Measurements from ENCODE around the gene HCK.

HCK gene

DNA sequence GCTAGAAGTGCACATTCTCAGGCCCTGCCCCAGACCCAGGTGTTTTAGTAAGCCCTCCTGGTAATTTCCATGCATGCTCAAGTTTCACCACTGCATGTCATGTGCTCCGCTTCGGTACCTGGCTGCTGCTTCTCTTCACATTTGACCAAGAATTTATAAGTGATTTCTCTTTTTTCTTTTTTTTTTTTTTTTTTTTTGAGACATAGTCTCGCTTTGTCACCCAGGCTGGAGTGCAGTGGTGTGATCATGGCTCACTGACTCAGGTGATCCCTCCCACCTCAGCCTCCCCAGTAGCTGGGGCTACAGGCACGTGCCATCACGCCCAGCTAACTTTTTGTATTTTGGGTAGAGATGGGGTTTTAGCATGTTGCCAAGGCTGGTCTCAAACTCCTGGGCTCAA, 73.5 kb downstream of the HCK start:
- no peak for DNase-seq (ENCODE audit: low read depth in 1 of 2, low spot score in 1 of 2)

- no peak for DNase-seq (ENCODE audit: low read depth in 1 of 2, low spot score in 1 of 2)
These were observed 74.9 kb downstream of the HCK start for GRCh38 chr20:32126919-32127318.

DNA sequence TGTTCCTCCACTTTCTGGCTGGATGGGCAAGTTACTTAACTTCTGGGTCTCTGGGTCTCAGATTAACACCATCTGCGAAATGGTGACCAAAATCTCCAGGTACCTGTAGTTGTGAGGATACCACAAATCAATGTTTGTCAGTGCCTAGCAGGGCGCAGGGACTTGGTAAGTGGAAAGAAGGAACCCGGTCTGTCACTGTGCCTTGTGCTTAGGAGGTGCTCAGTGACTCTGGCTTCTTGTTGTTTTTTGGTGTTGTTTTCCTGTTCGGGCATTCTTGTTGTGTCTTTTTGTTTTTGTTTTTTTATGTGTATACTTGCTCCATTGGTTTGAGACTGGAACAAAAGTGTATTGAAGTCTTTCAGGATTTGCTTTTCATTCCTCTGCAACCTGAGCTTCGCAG, 75.3 kb downstream of the HCK start:
- no peak for DNase-seq (ENCODE audit: low read depth in 1 of 2, low spot score in 1 of 2)

DNA sequence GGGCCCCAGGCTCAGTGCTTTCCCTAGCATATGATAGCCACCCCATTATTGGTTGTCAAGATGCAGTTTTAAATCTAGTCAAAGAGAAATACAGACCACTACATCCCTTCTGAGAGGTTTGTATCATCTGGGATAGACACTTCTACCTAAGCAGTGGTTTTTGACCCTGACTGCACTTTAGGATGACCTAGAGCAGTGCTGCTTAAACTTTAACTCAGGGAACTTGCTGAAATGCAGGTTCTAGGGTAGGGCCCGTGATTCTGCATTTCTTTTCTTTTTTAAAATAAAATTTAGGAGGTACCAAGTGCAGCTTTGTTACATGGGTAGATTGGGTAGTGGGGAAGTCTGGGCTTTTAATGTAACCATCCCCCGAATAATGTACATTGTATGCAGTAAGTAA, 76.1 kb downstream of the HCK start:
- DNase-seq (ENCODE audit: low read depth in 1 of 2, low spot score in 1 of 2), result no peak

DNA sequence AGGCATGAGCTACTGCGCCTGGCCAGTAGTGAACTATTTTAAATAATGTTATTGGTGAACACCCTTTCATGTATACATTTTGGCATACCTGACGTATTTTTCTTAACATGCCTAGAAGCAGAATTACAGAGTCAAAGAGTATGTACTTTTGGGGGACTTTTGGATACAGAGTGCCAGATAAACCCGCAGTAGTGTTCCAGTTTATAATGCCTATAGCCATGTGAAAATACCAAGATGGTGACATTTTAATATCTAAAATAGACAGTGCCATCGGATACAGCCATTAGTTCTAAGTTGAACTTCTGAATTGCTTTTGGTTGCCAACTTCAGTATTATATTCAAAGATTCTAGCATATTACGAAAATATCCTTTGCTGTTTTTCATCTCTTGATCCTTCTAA, 77.8 kb downstream of the HCK start:
- no peak for DNase-seq (ENCODE audit: low read depth in 1 of 2, low spot score in 1 of 2)

GRCh38 chr20:32130352-32130751, 78.3 kb downstream of the HCK start:
- DNase-seq (ENCODE audit: low read depth in 1 of 2, low spot score in 1 of 2), result no peak

- no peak for DNase-seq (ENCODE audit: low read depth in 1 of 2, low spot score in 1 of 2)
These were observed 78.9 kb downstream of the HCK start for GRCh38 chr20:32130965-32131364.

GRCh38 chr20:32132911-32133549, 81.0 kb downstream of the HCK start:
- no peak for DNase-seq (ENCODE audit: low read depth in 1 of 2, low spot score in 1 of 2)

GRCh38 chr20:32134026-32134425, 82.0 kb downstream of the HCK start:
- no peak for DNase-seq (ENCODE audit: low read depth in 1 of 2, low spot score in 1 of 2)

DNA sequence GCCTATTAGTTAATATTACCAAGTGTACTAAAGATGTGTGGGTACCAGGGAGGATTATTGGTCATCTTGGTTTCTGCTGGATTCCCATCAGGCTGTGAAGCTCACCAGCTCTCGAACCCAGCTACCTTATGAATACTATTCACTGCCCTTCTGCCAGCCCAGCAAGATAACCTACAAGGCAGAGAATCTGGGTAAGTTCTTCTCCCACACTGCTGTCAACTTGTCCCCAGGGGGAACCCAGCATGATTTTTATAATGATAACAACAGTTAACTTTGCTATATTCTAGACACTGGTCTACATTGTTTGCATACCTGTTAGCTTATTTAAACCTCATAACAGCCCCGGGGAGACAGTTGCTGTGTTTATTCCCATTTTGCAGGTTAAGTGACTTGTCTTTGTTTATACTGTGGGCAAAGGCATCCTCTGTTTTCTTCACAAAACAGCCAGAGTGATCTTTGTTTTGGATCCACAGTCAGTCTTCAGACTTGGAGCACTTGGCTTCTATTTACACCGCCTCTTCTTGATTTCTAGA, 84.0 kb downstream of the HCK start:
- DNase-seq (ENCODE audit: low read depth in 1 of 2, low spot score in 1 of 2), result no peak

GRCh38 chr20:32138921-32139320, 86.9 kb downstream of the HCK start:
- DNase-seq (ENCODE audit: low read depth in 1 of 2, low spot score in 1 of 2), result no peak

GRCh38 chr20:32139947-32140346, 87.9 kb downstream of the HCK start:
- no peak for DNase-seq (ENCODE audit: low read depth in 1 of 2, low spot score in 1 of 2)

- no peak for DNase-seq (ENCODE audit: low read depth in 1 of 2, low spot score in 1 of 2)
These were observed 88.6 kb downstream of the HCK start for GRCh38 chr20:32140603-32141002.

DNA sequence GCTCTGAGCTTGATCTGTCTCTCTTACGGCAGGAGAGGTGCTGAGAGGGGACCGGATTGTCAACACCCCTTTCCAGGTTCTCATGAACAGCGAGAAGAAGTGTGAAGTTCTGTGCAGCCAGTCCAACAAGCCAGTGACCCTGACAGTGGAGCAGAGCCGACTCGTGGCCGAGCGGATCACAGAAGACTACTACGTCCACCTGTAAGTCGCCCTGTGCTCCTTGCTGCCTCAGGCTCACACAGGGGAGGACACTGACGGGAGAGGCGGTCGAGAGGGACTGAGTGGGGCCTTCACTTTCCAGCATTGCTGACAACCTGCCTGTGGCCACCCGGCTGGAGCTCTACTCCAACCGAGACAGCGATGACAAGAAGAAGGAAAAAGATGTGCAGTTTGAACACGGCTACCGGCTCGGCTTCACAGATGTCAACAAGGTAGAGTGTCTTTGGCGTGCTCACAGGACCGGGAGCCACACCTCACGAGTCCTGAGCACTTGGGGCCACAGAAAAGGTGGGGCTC, 89.5 kb downstream of the HCK start:
- DNase-seq (ENCODE audit: low read depth in 1 of 2, low spot score in 1 of 2), result no peak

DNA sequence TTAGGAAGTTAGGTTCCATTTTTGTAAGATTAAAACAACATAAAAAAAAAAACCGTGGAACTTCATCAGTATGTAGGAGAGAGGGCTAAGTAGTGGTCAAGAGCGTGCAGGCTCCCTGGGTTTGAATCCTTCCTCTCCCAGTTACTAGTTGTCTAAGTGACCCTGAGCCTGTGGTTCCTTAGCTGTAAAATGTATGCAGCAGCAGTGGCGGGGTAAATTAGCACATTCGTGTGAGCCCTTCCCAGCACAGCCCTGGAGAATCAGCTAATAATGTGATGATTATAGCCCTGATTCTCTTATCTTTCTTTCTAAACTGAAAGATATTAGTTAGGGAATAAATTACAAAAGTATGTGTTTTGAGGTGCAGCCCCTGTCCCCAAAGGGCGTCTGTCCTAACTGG, 90.0 kb downstream of the HCK start:
- DNase-seq (ENCODE audit: low read depth in 1 of 2, low spot score in 1 of 2), result no peak

GRCh38 chr20:32142991-32143390, 90.9 kb downstream of the HCK start:
- no peak for DNase-seq (ENCODE audit: low read depth in 1 of 2, low spot score in 1 of 2)

DNA sequence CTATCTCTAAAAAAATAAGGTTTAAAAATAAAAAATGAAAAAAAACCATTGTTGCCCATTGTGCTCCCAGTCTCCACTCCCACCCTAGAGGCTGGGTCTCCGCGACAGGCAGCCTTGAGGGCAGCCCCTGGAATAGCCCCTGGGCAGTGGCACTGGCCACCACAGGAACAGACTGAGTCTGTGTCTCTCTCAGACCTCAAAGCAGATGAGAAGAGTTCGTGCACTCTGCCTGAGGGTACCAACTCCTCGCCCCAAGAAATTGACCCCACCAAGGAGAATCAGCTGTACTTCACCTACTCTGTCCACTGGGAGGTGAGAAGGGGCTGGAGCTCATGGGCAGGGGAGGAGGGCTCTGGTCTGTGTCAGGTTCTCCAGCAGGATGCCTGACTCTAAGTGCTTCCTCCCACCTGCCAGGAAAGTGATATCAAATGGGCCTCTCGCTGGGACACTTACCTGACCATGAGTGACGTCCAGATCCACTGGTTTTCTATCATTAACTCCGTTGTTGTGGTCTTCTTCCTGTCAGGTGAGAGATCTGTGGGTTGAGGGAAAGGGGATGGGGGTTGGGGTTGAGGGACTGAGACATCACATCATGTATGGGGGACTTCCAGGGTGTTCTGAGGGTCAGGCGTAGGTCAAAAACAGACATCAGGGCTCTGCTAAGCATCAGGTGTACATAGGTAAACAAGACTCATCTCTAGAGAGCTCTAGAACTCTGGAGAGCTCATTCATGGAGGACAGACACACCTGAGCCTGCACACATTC, 93.0 kb downstream of the HCK start:
- no peak for DNase-seq (ENCODE audit: low read depth in 1 of 2, low spot score in 1 of 2)

GRCh38 chr20:32149566-32150170, 97.6 kb downstream of the HCK start:
- no peak for DNase-seq (ENCODE audit: low read depth in 1 of 2, low spot score in 1 of 2)

DNA sequence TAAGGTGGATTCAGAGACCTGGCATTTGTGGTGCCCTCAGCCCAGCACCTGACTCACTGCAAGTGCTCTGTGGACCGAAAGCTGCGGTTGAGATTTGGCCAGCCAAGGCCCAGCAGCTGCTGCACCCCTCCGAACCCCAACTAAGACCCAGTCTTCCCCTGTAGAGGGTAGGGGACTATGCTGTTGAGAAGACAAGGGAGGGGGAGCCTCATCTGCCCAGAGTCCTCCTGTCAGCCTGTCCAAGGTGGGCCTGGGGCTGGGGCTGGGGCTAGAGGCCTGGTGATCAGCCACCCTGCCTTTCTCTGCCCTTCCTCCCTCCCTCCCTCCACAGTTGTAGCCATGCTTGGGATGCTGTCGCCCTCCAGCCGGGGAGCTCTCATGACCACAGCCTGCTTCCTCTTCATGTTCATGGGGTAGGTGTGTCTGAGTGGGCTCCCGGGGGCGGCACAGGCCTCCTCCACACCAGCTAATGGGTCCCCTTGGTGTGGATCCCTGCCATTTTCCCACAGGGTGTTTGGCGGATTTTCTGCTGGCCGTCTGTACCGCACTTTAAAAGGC, 98.3 kb downstream of the HCK start:
- no peak for DNase-seq (ENCODE audit: low read depth in 1 of 2, low spot score in 1 of 2)

All from stimulated activated CD4-positive, alpha-beta T cell treated with anti-CD3 and anti-CD28 coated beads, Interleukin-15, amount 100 ng/mL, for 1 hour (primary cell).